Mesothelial cell of epicardium (in vitro differentiated cells): ENCODE measurements around the gene ATF1. TPM values are rescaled to one million over a fixed set of nuclear protein-coding genes. Genes with fewer than 3 reads are reported as not detected.
"Not testable (repeated sequence)": the region's sequence is repeated elsewhere in the genome, so short reads cannot be mapped to it uniquely, and the experiment has no call there.

Source experiments
- DNase-seq, 2 experiments: peaks; one replicate each; pipeline ENCODE4 v3.0.0; 2021; ENCODE audit warnings: low spot score in 2 of 2; ENCODE audit not compliant: unreplicated experiment in 2 of 2
- H3K27ac Mint-ChIP-seq: 2 replicates; pipeline ENCODE4 v1.8.0; 2021; ENCODE audit warnings: mixed read lengths
- H3K27me3 Mint-ChIP-seq: 2 replicates; pipeline ENCODE4 v1.8.0; 2021; ENCODE audit warnings: low read depth, mixed read lengths
- H3K36me3 Mint-ChIP-seq: 2 replicates; pipeline ENCODE4 v1.8.0; 2021; ENCODE audit warnings: mixed read lengths
- H3K4me1 Mint-ChIP-seq: 2 replicates; pipeline ENCODE4 v1.8.0; 2021; ENCODE audit warnings: mixed read lengths
- H3K4me3 Mint-ChIP-seq: 2 replicates; pipeline ENCODE4 v1.8.0; 2021; ENCODE audit warnings: mild to moderate bottlenecking, moderate library complexity, mixed read lengths
- H3K9me3 Mint-ChIP-seq: 2 replicates; pipeline ENCODE4 v1.8.0; 2021; ENCODE audit warnings: mixed read lengths
- CTCF ChIP-seq: fragments of 200-600 bp; sonication (generic); IDR thresholded peaks from one replicate; pipeline ENCODE4 v1.5.0; 2021; ENCODE audit warnings: antibody characterized with exemption; ENCODE audit not compliant: unreplicated experiment
- total RNA-seq: library from RNA; stranded (reverse); gene quantifications from 3 replicates; pipeline ENCODE4 v1.2.1, GENCODE V29; 2021

ATF1 gene
- total RNA-seq, 1 donor from 2014 or later = 27.9 TPM

- DNase-seq = no peak
- no peak for TF ChIP-seq CTCF
- peaks cover 4% of the 10 kb centered on the region for H3K4me1 Mint-ChIP-seq
- H3K27me3 Mint-ChIP-seq = no peaks in the 10 kb centered on the region
- peaks cover 23% of the 10 kb centered on the region for H3K36me3 Mint-ChIP-seq
- no peaks in the 10 kb centered on the region for H3K9me3 Mint-ChIP-seq
- H3K4me3 Mint-ChIP-seq = no peak overlapping the region
- no peak overlapping the region for H3K27ac Mint-ChIP-seq
Measured at GRCh38 chr12:50820177-50820576, 56.3 kb downstream of the ATF1 start.

GRCh38 chr12:50822082-50822481, 58.2 kb downstream of the ATF1 start:
- no peak for DNase-seq
- H3K36me3 Mint-ChIP-seq = peaks cover 8% of the 10 kb centered on the region
- H3K27ac Mint-ChIP-seq = no peak overlapping the region
- H3K27me3 Mint-ChIP-seq = no peaks in the 10 kb centered on the region
- TF ChIP-seq CTCF = no peak
- no peaks in the 10 kb centered on the region for H3K9me3 Mint-ChIP-seq
- H3K4me1 Mint-ChIP-seq = peaks cover 17% of the 10 kb centered on the region
- H3K4me3 Mint-ChIP-seq = no peak overlapping the region

GRCh38 chr12:50823724-50824123, 59.8 kb downstream of the ATF1 start:
- H3K4me1 Mint-ChIP-seq = peaks cover 17% of the 10 kb centered on the region
- not testable (repeated sequence) for DNase-seq, H3K27me3 Mint-ChIP-seq, H3K4me3 Mint-ChIP-seq, H3K36me3 Mint-ChIP-seq, H3K9me3 Mint-ChIP-seq, H3K27ac Mint-ChIP-seq

- H3K36me3 Mint-ChIP-seq = no peaks in the 10 kb centered on the region
- H3K4me3 Mint-ChIP-seq = no peak overlapping the region
- DNase-seq = no peak
- no peaks in the 10 kb centered on the region for H3K27me3 Mint-ChIP-seq
- TF ChIP-seq CTCF = no peak
- peaks cover 17% of the 10 kb centered on the region for H3K4me1 Mint-ChIP-seq
- H3K27ac Mint-ChIP-seq = peak overlapping the region; percentile 79
- no peaks in the 10 kb centered on the region for H3K9me3 Mint-ChIP-seq
Measured at GRCh38 chr12:50824914-50825313, 61.0 kb downstream of the ATF1 start.

GRCh38 chr12:50825372-50825838, 61.5 kb downstream of the ATF1 start:
- Mint-ChIP-seq H3K36me3 (no peaks in the 10 kb centered on the region), H3K27me3 (no peaks in the 10 kb centered on the region), H3K9me3 (no peaks in the 10 kb centered on the region), H3K27ac (peak overlapping the region; percentile 87), H3K4me1 (peaks cover 17% of the 10 kb centered on the region), H3K4me3 (no peak overlapping the region)
- TF ChIP-seq CTCF = peak; percentile 81
- no peak for DNase-seq

- TF ChIP-seq CTCF = no peak
- Mint-ChIP-seq H3K36me3 (peaks cover 3% of the 10 kb centered on the region), H3K4me3 (no peak overlapping the region), H3K9me3 (peaks cover 12% of the 10 kb centered on the region), H3K27ac (no peak overlapping the region), H3K4me1 (peaks cover 17% of the 10 kb centered on the region), H3K27me3 (no peaks in the 10 kb centered on the region)
- no peak for DNase-seq
Measured at GRCh38 chr12:50828121-50828520, 64.2 kb downstream of the ATF1 start.
